Parathyroid adenoma (tissue), 2 donors: Measurements from ENCODE around the gene FBXW11.
"Not testable (repeated sequence)": the region's sequence is repeated elsewhere in the genome, so short reads cannot be mapped to it uniquely, and the experiment has no call there.

Experiments used
- H2AFZ ChIP-seq: fragments of 300-600 bp; sonication (generic); one replicate; pipeline ENCODE4 v1.7.0; 2017; ENCODE audit warnings: antibody characterized with exemption, mild to moderate bottlenecking
- H3K27ac ChIP-seq: fragments of 300-600 bp; sonication (generic); one replicate; pipeline ENCODE4 v1.7.0; 2017
- H3K27me3 ChIP-seq: fragments of 300-600 bp; sonication (generic); one replicate; pipeline ENCODE4 v1.7.0; 2017; ENCODE audit warnings: low read length; ENCODE audit not compliant: control insufficient read depth, insufficient read depth
- H3K36me3 ChIP-seq: fragments of 300-600 bp; sonication (generic); one replicate; pipeline ENCODE4 v1.7.0; 2017; ENCODE audit warnings: low read length; ENCODE audit not compliant: control insufficient read depth, insufficient read depth
- H3K4me1 ChIP-seq: fragments of 300-600 bp; sonication (generic); one replicate; pipeline ENCODE4 v1.7.0; 2017; ENCODE audit warnings: control low read depth
- H3K4me2 ChIP-seq: fragments of 300-600 bp; sonication (generic); one replicate; pipeline ENCODE4 v1.7.0; 2017; ENCODE audit warnings: low read length
- H3K4me3 ChIP-seq: fragments of 300-600 bp; sonication (generic); one replicate; pipeline ENCODE4 v1.7.0; 2017; ENCODE audit warnings: low read depth, low read length
- H3K79me2 ChIP-seq: fragments of 300-600 bp; sonication (generic); one replicate; pipeline ENCODE4 v1.7.0; 2017; ENCODE audit warnings: control low read depth
- H3K9ac ChIP-seq: fragments of 300-600 bp; sonication (generic); one replicate; pipeline ENCODE4 v1.7.0; 2017; ENCODE audit warnings: mild to moderate bottlenecking
- H3K9me3 ChIP-seq: fragments of 300-600 bp; sonication (generic); one replicate; pipeline ENCODE4 v1.7.0; 2017; ENCODE audit warnings: low read length; ENCODE audit not compliant: control insufficient read depth
- CTCF ChIP-seq: fragments of 300-600 bp; sonication (generic); IDR thresholded peaks from one replicate; pipeline ENCODE4 v1.7.0; 2017; ENCODE audit warnings: antibody characterized with exemption, mild to moderate bottlenecking
- donor health status: primary hyperparathyroidism.

FBXW11 gene

GRCh38 chr5:171946000-171946781 lies 60.2 kb downstream of the FBXW11 start:
- Histone ChIP-seq H3K4me1 (peaks cover 6% of the 10 kb centered on the region), H3K4me2 (no peak overlapping the region), H3K27me3 (no peaks in the 10 kb centered on the region), H3K9me3 (no peaks in the 10 kb centered on the region), H3K27ac (no peak overlapping the region), H3K9ac (no peak overlapping the region), H3K4me3 (no peak overlapping the region), H3K36me3 (no peaks in the 10 kb centered on the region), H3K79me2 (peaks cover 22% of the 10 kb centered on the region), H2AFZ (no peak overlapping the region)
- no peak for TF ChIP-seq CTCF

- H3K27ac ChIP-seq = no peak overlapping the region
These were observed 61.0 kb downstream of the FBXW11 start for GRCh38 chr5:171945476-171945875.

GRCh38 chr5:171945066-171945465 lies 61.4 kb downstream of the FBXW11 start:
- no peak overlapping the region for H3K9ac ChIP-seq
- H3K9me3 ChIP-seq = no peaks in the 10 kb centered on the region
- H3K27me3 ChIP-seq = no peaks in the 10 kb centered on the region
- H3K79me2 ChIP-seq = peaks cover 21% of the 10 kb centered on the region
- no peaks in the 10 kb centered on the region for H3K36me3 ChIP-seq
- no peak overlapping the region for H2AFZ ChIP-seq
- peak overlapping the region; percentile 7 for H3K4me3 ChIP-seq
- no peak for TF ChIP-seq CTCF
- H3K4me1 ChIP-seq = peaks cover 6% of the 10 kb centered on the region
- H3K4me2 ChIP-seq = peak overlapping the region; percentile 31
- peak overlapping the region; percentile 18 for H3K27ac ChIP-seq

More at GRCh38 chr5:171945476-171945875, 61.0 kb downstream of the FBXW11 start:
- Histone ChIP-seq H3K36me3 (no peaks in the 10 kb centered on the region), H2AFZ (no peak overlapping the region), H3K27me3 (no peaks in the 10 kb centered on the region), H3K9me3 (no peaks in the 10 kb centered on the region), H3K4me1 (peaks cover 6% of the 10 kb centered on the region), H3K4me3 (no peak overlapping the region), H3K79me2 (peaks cover 20% of the 10 kb centered on the region), H3K9ac (no peak overlapping the region), H3K4me2 (peak overlapping the region; percentile 31)
- no peak for TF ChIP-seq CTCF

DNA sequence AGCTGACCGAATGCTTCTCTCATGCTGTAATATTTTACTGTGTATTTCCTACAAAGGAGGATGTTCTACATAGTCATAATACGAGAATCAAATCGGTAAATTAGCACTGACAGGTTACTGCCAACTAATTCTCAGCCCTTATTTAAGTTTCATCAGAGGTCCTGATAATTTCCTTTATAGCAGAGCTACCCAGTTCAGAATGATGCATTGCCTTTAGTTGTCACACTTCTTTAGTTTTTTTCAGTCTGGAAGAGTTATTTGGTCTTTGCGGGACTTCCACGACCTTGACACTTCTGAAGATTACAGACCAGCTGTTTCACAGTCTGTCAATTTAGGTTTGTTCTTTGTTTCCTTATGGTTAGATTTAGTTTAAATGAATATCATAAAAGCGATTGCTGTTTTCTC lies 64.3 kb downstream of the FBXW11 start:
- not testable (repeated sequence) for H3K27me3 ChIP-seq, H3K4me1 ChIP-seq, H3K27ac ChIP-seq, H3K9ac ChIP-seq, H3K4me2 ChIP-seq, H3K36me3 ChIP-seq, H3K4me3 ChIP-seq, H2AFZ ChIP-seq, H3K9me3 ChIP-seq
- peaks cover 26% of the 10 kb centered on the region for H3K79me2 ChIP-seq

- H3K9me3 ChIP-seq, H2AFZ ChIP-seq, H3K9ac ChIP-seq, H3K27ac ChIP-seq, H3K4me2 ChIP-seq, H3K36me3 ChIP-seq, H3K27me3 ChIP-seq, H3K4me1 ChIP-seq, H3K4me3 ChIP-seq: not testable (repeated sequence)
- H3K79me2 ChIP-seq = peaks cover 22% of the 10 kb centered on the region
These were observed 64.8 kb downstream of the FBXW11 start for GRCh38 chr5:171941675-171942074.

DNA sequence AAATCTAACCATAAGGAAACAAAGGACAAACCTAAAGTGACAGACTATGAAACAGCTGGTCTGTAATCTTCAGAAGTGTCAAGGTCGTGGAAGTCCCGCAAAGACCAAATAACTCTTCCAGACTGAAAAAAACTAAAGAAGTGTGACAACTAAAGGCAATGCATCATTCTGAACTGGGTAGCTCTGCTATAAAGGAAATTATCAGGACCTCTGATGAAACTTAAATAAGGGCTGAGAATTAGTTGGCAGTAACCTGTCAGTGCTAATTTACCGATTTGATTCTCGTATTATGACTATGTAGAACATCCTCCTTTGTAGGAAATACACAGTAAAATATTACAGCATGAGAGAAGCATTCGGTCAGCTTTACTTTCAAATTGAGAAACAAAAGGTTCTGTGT lies 65.2 kb downstream of the FBXW11 start:
- H3K4me1 ChIP-seq, H3K4me3 ChIP-seq, H3K27ac ChIP-seq: not testable (repeated sequence)

More for the DNA sequence above, 65.2 kb downstream of the FBXW11 start:
- H3K9me3 ChIP-seq, H3K36me3 ChIP-seq, H3K9ac ChIP-seq, H3K4me2 ChIP-seq, H3K27me3 ChIP-seq, H2AFZ ChIP-seq: not testable (repeated sequence)
- H3K79me2 ChIP-seq = peaks cover 20% of the 10 kb centered on the region
